Endometrium (tissue), 2 donors: ENCODE results near the gene MAP1LC3B2.

ENCODE experiments used
- FAIRE-seq: peaks from 2 replicates; lab custom pipeline; 2012; peaks lifted over from hg19 to GRCh38; lab: Jason Lieb, UNC
- donor health status: control.
- donor health status: control.

MAP1LC3B2 gene

GRCh38 chr12:116559162-116559935 lies at the start of gene MAP1LC3B2:
TSS of gene MAP1LC3B2 (plus strand) at chr12:116559381. CDS start at chr12:116575943, 16,562 bp downstream.
- no peak for FAIRE-seq

- no peak for FAIRE-seq
Observed at GRCh38 chr12:116513944-116514343, 45.2 kb upstream of the MAP1LC3B2 start.

GRCh38 chr12:116515684-116516083 lies 43.5 kb upstream of the MAP1LC3B2 start:
- FAIRE-seq: no peak

- no peak for FAIRE-seq
Observed at GRCh38 chr12:116516657-116517056, 42.5 kb upstream of the MAP1LC3B2 start.

- no peak for FAIRE-seq
Observed at GRCh38 chr12:116517431-116518045, 41.6 kb upstream of the MAP1LC3B2 start.

GRCh38 chr12:116520225-116520760 lies 38.9 kb upstream of the MAP1LC3B2 start:
- FAIRE-seq: no peak

GRCh38 chr12:116520801-116521471 lies 38.2 kb upstream of the MAP1LC3B2 start:
- FAIRE-seq: no peak

GRCh38 chr12:116524311-116524710 lies 34.9 kb upstream of the MAP1LC3B2 start:
- FAIRE-seq: no peak

- no peak for FAIRE-seq
Observed at GRCh38 chr12:116524964-116525379, 34.2 kb upstream of the MAP1LC3B2 start.

GRCh38 chr12:116525418-116526001 lies 33.7 kb upstream of the MAP1LC3B2 start:
- FAIRE-seq: no peak

GRCh38 chr12:116528065-116528464 lies 31.1 kb upstream of the MAP1LC3B2 start:
- FAIRE-seq: no peak

- FAIRE-seq: no peak
Observed at GRCh38 chr12:116528498-116528897, 30.7 kb upstream of the MAP1LC3B2 start.

- peak; percentile 90 for FAIRE-seq
Observed at GRCh38 chr12:116529048-116529447, 30.1 kb upstream of the MAP1LC3B2 start.

GRCh38 chr12:116529686-116530085 lies 29.5 kb upstream of the MAP1LC3B2 start:
- FAIRE-seq: no peak

- no peak for FAIRE-seq
Observed at GRCh38 chr12:116532428-116532827, 26.8 kb upstream of the MAP1LC3B2 start.

- FAIRE-seq: no peak
Observed at GRCh38 chr12:116532986-116533342, 26.2 kb upstream of the MAP1LC3B2 start.

- no peak for FAIRE-seq
Observed at GRCh38 chr12:116533343-116534251, 25.6 kb upstream of the MAP1LC3B2 start.

GRCh38 chr12:116534311-116535121 lies 24.7 kb upstream of the MAP1LC3B2 start:
- no peak for FAIRE-seq

GRCh38 chr12:116535241-116535640 lies 23.9 kb upstream of the MAP1LC3B2 start:
- FAIRE-seq: no peak

GRCh38 chr12:116537101-116537904 lies 21.9 kb upstream of the MAP1LC3B2 start:
- no peak for FAIRE-seq
